Panc1 (cell line): ENCODE measurements around the gene KRT36.

Source experiments
- CTCF ChIP-seq: fragments of 450-650 bp; IDR thresholded peaks from 2 replicates; pipeline ENCODE4 v1.5.1; 2017; ENCODE audit warnings: mild to moderate bottlenecking
- POLR2AphosphoS5 ChIP-seq: IDR thresholded peaks from 2 replicates; pipeline ENCODE4 v1.6.1; 2012; ENCODE audit warnings: mild to moderate bottlenecking, low read depth, low read length, moderate library complexity
- SIN3A ChIP-seq: IDR thresholded peaks from 2 replicates; pipeline ENCODE4 v1.6.1; 2012; ENCODE audit warnings: low read depth, mild to moderate bottlenecking, low read length, moderate library complexity, borderline replicate concordance; ENCODE audit not compliant: insufficient read depth
- TCF7L2 ChIP-seq: IDR thresholded peaks from 2 replicates; pipeline ENCODE4 v1.6.1; 2011; ENCODE audit warnings: mild to moderate bottlenecking, low read depth, low read length, inconsistent platforms

GRCh38 chr17:41528959-41529353 is 39.2 kb upstream of the KRT36 start:
- no peak for TF ChIP-seq CTCF
- no peak for TF ChIP-seq SIN3A
- TF ChIP-seq TCF7L2: no peak
- no peak for TF ChIP-seq POLR2AphosphoS5
